K562 (cell line): ENCODE data around the gene CNTD1. TPM values are rescaled to one million over a fixed set of nuclear protein-coding genes. Genes with fewer than 3 reads are reported as not detected.

ENCODE experiments used
- ATF7 ChIP-seq: fragments of 450-650 bp; IDR thresholded peaks from 2 replicates; pipeline ENCODE4 v1.7.1; 2014; ENCODE audit warnings: mild to moderate bottlenecking, moderate library complexity
- BHLHE40 ChIP-seq: IDR thresholded peaks from 2 replicates; pipeline ENCODE4 v1.6.1; 2011; ENCODE audit warnings: low read length, improper control_type of control experiment
- ESRRA ChIP-seq: fragments of 450-650 bp; IDR thresholded peaks from 2 replicates; pipeline ENCODE4 v1.6.1; 2014; ENCODE audit warnings: low read depth, mild to moderate bottlenecking, moderate library complexity, borderline replicate concordance
- ILF3 ChIP-seq: fragments of 450-650 bp; IDR thresholded peaks from 2 replicates; pipeline ENCODE4 v1.6.1; 2018; ENCODE audit warnings: antibody characterized with exemption, mild to moderate bottlenecking, moderate library complexity, borderline replicate concordance
- MYC ChIP-seq, 2 experiments: fragments of 250-450 bp in 1 of 2; sonication (Bioruptor Pico) in 1 of 2; IDR thresholded peaks; 2 replicates each; pipeline versions ENCODE4 v1.5.1 to v1.6.1; 2012 to 2021; ENCODE audit warnings: low read depth in 2 of 2, borderline replicate concordance in 1 of 2, improper control_type of control experiment in 1 of 2, low read length in 1 of 2, mild to moderate bottlenecking in 1 of 2, moderate library complexity in 1 of 2
- NFIX ChIP-seq: fragments of 250-450 bp; sonication (Bioruptor Pico); IDR thresholded peaks from 2 replicates; pipeline ENCODE4 v1.4.0; 2020; ENCODE audit warnings: low read depth, mild to moderate bottlenecking, moderate library complexity
- RBBP5 ChIP-seq: fragments of 200-600 bp; sonication (generic); IDR thresholded peaks from 2 replicates; pipeline ENCODE4 v1.6.1; 2012; ENCODE audit warnings: borderline replicate concordance, mild to moderate bottlenecking, low read length, control low read depth, inconsistent platforms; ENCODE audit not compliant: insufficient read depth, poor library complexity, severe bottlenecking
- RBM17 ChIP-seq: fragments of 200-400 bp; formaldehyde crosslinking; IDR thresholded peaks from 2 replicates; pipeline ENCODE4 v1.6.1; 2017; ENCODE audit warnings: low read depth, mild to moderate bottlenecking, low read length, borderline replicate concordance
- RCOR1 ChIP-seq, 2 experiments: IDR thresholded peaks; 2 replicates each; pipeline ENCODE4 v1.6.1; 2012; ENCODE audit warnings: low read depth in 2 of 2, low read length in 2 of 2, borderline replicate concordance in 1 of 2, improper control_type of control experiment in 1 of 2
- SMARCA4 ChIP-seq: fragments of 450-650 bp; IDR thresholded peaks from 2 replicates; pipeline ENCODE4 v1.6.1; 2016
- SPI1 ChIP-seq: IDR thresholded peaks from 2 replicates; pipeline ENCODE4 v1.6.1; 2011; ENCODE audit warnings: low read depth, low read length, control low read depth, borderline replicate concordance
- TCF3 ChIP-seq: sonication (generic); formaldehyde crosslinking; IDR thresholded peaks from 2 replicates; pipeline ENCODE4 v1.4.0; 2020; ENCODE audit warnings: mild to moderate bottlenecking, missing genetic modification reagents
- TRIM24 ChIP-seq, 2 experiments: fragments of 450-650 bp; IDR thresholded peaks; 2 replicates each; pipeline ENCODE4 v1.6.1; 2016
- ZNF23 ChIP-seq: fragments of 250-450 bp; sonication (Bioruptor Pico); IDR thresholded peaks from 2 replicates; pipeline ENCODE4 v1.4.0; 2020; ENCODE audit warnings: mild to moderate bottlenecking
- ZNF699 ChIP-seq: fragments of 250-450 bp; sonication (Bioruptor Pico); IDR thresholded peaks from 2 replicates; pipeline ENCODE4 v1.8.0; 2021; ENCODE audit warnings: mild to moderate bottlenecking, moderate library complexity; ENCODE audit not compliant: insufficient replicate concordance
- ZNF830 ChIP-seq: fragments of 250-450 bp; sonication (Bioruptor Pico); IDR thresholded peaks from 2 replicates; pipeline ENCODE4 v1.5.0; 2021; ENCODE audit warnings: mild to moderate bottlenecking
- polyA plus RNA-seq, 8 experiments: library from polyadenylated mRNA; depleted of rRNA in 4 of 8; stranded (reverse) in 5 of 8; unstranded in 3 of 8; fragments of >200 nt; fragmentation: Nextera tagmentation in 2 of 8; fragmentation: Illumina TruSeq in 1 of 8; extraction: Ambion mirVana in 2 of 8; extraction: Trizol in 1 of 8; gene quantifications; 2 replicates each; pipeline versions ENCODE4 v1.2.1 to v1.2.3, GENCODE V29; 2011 to 2014; ENCODE audit warnings: inconsistent platforms in 1 of 8, missing spikeins in 1 of 8
- total RNA-seq, 7 experiments: library from RNA; depleted of rRNA in 6 of 7; stranded (reverse); fragments of >200 nt in 6 of 7; fragmentation: Illumina TruSeq in 2 of 7; extraction: Trizol in 2 of 7; gene quantifications; 2 replicates each; pipeline versions ENCODE4 v1.2.1 to v1.2.3, GENCODE V29; 2011 to 2021; ENCODE audit warnings: low replicate concordance in 1 of 7
- TF ChIP-seq, protein P1 (sequence below), 2 experiments: fragments of 450-650 bp in 1 of 2; sonication (generic) in 1 of 2; formaldehyde crosslinking in 1 of 2; IDR thresholded peaks; 2 replicates each; pipeline versions ENCODE4 v1.7.1 to v1.9.0; 2016 to 2022; ENCODE audit warnings: inconsistent platforms in 1 of 2, mild to moderate bottlenecking in 1 of 2, missing genetic modification reagents in 1 of 2

CNTD1 gene
- total and polyA plus RNA-seq, 9 of the 15 experiments (the other 6 are each of a cell fraction or from before 2014, with no cell fraction given) = 0.12 to 0.86 (median 0.41) TPM; not detected in 1

- TF ChIP-seq, protein P1, sequence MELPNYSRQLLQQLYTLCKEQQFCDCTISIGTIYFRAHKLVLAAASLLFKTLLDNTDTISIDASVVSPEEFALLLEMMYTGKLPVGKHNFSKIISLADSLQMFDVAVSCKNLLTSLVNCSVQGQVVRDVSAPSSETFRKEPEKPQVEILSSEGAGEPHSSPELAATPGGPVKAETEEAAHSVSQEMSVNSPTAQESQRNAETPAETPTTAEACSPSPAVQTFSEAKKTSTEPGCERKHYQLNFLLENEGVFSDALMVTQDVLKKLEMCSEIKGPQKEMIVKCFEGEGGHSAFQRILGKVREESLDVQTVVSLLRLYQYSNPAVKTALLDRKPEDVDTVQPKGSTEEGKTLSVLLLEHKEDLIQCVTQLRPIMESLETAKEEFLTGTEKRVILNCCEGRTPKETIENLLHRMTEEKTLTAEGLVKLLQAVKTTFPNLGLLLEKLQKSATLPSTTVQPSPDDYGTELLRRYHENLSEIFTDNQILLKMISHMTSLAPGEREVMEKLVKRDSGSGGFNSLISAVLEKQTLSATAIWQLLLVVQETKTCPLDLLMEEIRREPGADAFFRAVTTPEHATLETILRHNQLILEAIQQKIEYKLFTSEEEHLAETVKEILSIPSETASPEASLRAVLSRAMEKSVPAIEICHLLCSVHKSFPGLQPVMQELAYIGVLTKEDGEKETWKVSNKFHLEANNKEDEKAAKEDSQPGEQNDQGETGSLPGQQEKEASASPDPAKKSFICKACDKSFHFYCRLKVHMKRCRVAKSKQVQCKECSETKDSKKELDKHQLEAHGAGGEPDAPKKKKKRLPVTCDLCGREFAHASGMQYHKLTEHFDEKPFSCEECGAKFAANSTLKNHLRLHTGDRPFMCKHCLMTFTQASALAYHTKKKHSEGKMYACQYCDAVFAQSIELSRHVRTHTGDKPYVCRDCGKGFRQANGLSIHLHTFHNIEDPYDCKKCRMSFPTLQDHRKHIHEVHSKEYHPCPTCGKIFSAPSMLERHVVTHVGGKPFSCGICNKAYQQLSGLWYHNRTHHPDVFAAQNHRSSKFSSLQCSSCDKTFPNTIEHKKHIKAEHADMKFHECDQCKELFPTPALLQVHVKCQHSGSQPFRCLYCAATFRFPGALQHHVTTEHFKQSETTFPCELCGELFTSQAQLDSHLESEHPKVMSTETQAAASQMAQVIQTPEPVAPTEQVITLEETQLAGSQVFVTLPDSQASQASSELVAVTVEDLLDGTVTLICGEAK (IDR thresholded peaks at IDR 0.05) = peak; percentile 13; the same call in 1 of the 2 replicates
- TF ChIP-seq, protein P1 (CRISPR knock-in tag; IDR thresholded peaks at IDR 0.05) = no peak
- no peak for TF ChIP-seq ILF3
- TF ChIP-seq TCF3 (CRISPR knock-in tag) = peak; percentile 78
- peak; percentile 40 to 65; a peak in 2 of 4 replicates for TF ChIP-seq RCOR1 (IDR thresholded peaks at IDR 0.05; ENCODE audit: borderline replicate concordance in 1 of 2, low read depth in 2 of 2, low read length in 2 of 2)
- TF ChIP-seq ZNF699 = no peak
- 0 out of 4 replicates have a peak, but pooled peaks of 1 of the 2 experiments have one; percentile 25 for TF ChIP-seq TRIM24 (IDR thresholded peaks at IDR 0.05)
- TF ChIP-seq RBM17 = no peak
- TF ChIP-seq BHLHE40 = peak; percentile 76; the same call in 1 of the 2 replicates
- TF ChIP-seq NFIX = no peak
- 0 out of 2 replicates have a peak, but pooled peaks have one; percentile 12 for TF ChIP-seq MYC (IDR thresholded peaks at IDR 0.05; ENCODE audit: low read depth, low read length)
- TF ChIP-seq MYC (CRISPR knock-in tag; IDR thresholded peaks at IDR 0.05; ENCODE audit: borderline replicate concordance, low read depth) = no peak
- TF ChIP-seq RBBP5 = no peak
- TF ChIP-seq SMARCA4 = peak; percentile 31; the same call in 1 of the 2 replicates
- peak; percentile 100 for TF ChIP-seq SPI1
- peak; percentile 86 for TF ChIP-seq ESRRA
- TF ChIP-seq ZNF830 (CRISPR knock-in tag) = no peak
- 0 out of 2 replicates have a peak, but pooled peaks have one; percentile 35 for TF ChIP-seq ZNF23
- peak; percentile 64 for TF ChIP-seq ATF7
These were observed 23.0 kb upstream of the CNTD1 start (continued) for GRCh38 chr17:42775534-42776098.
